GM21825 (cell line): Measurements from ENCODE around the gene TNFRSF9.
"Not testable (repeated sequence)": the region's sequence is repeated elsewhere in the genome, so short reads cannot be mapped to it uniquely, and the experiment has no call there.

Experiments used
- ATAC-seq: cut with Tn5 transposase; IDR thresholded peaks from one replicate; pipeline ENCODE4 v1.9.1; 2021; ENCODE audit warnings: mild to moderate bottlenecking, moderate library complexity; ENCODE audit not compliant: unreplicated experiment

Gene TNFRSF9

DNA sequence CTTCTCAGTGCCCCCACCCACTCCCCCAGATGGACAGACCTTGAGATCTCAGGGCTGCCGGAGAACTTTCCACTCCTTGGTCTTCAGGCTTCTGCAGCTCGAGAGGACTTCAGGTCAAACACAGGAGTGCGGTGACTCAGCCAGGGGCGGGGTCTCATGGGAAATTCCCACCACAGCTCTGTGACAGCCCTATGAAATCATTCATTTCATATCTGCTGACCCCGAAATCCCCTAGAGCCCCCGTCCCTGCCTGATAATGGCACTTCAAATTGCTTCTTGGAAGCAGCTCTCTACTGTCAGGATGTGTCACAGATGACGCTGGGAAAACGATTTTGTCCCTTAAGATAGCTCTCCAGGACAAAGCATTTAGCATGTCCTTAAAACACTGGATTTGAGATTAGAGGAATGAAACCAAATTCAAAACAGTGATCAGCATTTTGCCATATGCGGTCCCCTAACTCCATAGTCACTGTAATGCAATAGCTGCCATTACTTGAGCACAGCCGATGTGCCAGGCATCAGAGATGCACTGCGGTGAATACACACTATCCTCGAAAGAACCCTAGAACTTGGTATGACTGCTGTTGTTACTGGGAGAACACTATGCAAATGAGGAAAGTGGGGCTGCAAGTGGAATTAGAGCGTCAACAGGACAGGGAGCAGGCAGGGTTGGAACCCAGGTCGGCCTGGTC, at the start of gene TNFRSF9:
Gene TNFRSF9, minus strand, starts transcription at position 95 of the 692 bp plus-strand sequence. CDS start 845 bp downstream, outside the sequence.
- peak; percentile 63 for ATAC-seq

DNA sequence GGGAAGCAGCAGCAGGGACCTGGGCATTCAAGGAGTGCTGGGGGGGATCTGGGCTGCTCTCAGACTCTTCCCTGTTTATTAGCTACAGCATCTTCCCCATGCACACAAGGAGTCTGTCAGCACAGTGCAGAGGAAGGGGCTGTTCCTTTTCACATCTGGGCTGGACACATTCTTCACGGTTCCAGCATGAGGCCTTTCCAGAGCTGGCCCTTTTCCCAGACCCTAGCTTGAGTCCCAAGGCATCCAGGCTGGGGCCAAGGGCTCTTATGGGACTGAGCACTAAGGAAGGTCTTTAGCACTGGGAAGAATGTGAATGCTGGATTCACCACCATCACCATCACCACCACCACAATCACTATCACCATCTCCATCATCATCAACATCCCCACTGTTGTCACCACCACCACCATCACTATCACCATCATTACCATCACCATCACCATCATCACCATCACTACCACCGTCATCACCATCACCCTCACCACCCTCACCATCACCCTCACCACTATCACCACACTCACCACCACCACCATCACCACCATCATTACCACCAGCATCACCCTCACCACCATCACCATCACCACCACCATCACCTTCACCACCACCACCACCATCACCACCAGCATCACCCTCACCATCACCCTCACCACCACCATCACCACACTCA, 49.3 kb upstream of the TNFRSF9 start:
- ATAC-seq, result no peak

DNA sequence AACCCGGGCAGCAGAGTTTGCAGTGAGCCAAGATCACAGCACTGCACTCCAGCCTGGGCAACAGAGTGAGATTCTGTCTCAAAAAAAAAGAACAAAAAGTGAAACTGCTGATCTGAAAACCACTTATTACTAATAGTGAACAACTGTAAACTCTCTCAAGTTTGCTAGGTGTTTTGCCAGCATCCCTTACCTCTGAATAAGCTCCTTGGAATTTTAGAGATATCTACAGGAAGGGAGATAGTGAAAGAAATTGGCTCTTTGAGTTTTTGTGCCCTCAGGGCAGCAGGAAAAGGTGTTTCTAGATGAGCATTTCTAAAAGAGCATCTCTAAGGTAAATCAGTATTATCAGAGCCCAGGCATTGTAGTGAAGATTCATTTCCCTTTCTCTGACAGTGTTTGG, 47.9 kb upstream of the TNFRSF9 start:
- no peak for ATAC-seq

DNA sequence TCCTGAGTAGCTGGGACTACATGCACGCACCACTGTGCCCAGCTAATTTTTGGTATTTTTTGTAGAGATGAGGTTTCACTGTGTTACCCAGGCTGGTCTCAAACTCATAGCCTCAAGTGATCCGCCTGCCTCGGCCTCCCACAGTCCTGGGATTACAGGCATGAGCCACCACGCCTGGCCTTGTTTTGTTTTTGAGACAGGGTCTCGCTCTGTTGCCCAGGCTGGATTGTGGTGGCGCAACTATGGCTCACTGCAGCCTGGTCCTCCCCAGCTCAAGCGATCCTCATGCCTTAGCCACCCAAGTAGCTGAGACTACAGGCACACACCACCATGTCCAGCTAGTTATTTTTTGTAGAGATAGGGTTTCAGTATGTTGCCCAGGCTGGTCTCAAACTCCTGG, 46.9 kb upstream of the TNFRSF9 start:
- no peak for ATAC-seq

DNA sequence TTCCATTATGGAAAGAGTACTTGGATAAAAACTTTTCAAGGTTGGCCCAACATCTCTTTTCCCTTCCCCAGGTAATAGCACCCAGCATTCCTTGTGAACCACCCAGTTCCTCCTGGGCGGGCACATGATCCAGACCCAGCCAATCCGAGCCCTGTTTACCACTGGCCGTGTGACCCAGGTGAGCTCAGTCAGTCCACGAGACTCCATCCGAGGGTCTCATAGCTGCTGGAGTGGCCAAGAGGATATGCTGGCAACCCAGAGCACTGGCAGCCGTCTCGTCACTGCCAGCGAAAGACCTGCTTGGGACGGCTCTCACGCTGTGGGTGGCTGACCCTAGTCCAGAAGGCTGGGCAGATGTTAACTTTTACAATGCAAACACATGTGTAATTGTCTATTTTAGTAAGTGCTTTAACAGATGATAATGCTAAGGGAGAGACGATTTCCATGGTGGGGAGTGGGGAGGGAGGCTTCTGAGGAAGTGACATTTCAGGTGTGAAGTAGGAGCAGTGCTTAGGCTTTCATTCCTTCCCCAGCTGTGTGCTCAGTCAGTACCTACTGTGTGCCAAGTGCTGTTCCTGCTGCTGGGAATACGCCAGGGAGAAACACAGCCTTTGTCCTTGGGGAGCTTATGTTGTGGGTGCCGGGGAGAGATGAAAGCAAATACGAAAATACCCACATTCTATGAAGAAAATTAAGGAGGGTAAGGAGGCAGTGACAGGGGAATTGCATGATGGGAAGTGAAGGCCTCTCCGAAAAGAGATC, 45.4 kb upstream of the TNFRSF9 start:
- no peak for ATAC-seq

DNA sequence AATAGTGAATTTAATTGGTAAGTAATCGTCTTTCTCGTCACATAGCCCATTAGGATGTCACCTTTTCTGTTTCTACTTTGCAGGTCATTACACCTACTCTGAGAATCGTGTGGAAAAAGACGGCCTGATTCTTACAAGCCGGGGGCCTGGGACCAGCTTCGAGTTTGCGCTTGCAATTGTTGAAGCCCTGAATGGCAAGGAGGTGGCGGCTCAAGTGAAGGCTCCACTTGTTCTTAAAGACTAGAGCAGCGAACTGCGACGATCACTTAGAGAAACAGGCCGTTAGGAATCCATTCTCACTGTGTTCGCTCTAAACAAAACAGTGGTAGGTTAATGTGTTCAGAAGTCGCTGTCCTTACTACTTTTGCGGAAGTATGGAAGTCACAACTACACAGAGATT, 44.2 kb upstream of the TNFRSF9 start:
- no peak for ATAC-seq

DNA sequence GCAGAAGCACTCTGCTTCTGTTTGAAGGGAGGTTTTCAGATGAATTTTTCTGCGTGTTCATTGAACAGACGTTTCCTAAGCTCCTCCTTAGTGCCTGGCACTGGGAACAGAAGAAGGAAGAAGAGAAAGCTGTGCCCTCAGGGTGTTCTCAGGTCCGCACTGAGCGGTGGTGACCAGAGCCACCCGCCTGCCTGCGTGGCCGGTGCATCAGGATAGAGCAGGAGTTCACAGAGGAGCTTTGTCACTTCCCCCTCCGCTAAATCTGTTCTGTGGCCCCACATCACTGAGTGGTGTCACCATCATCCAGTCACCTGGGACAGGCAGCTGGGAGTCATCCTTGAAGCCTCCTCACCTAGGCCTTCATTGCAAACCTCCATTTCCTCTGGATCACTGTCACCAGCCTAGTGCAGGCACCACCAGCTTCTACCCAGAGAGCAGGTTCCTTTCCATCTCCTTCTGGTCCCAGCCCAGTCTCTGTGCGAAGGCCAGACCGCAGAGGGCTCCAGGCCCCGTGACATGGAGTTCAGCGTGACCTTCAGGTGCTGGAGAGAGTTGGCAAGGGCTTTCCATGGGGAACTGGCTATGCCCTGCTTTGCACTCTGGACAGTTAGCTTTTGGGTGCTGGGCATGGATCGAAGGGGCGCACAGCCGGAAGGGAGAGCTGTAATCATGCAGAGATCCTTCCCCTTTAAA, 42.6 kb upstream of the TNFRSF9 start:
- ATAC-seq, result no peak

DNA sequence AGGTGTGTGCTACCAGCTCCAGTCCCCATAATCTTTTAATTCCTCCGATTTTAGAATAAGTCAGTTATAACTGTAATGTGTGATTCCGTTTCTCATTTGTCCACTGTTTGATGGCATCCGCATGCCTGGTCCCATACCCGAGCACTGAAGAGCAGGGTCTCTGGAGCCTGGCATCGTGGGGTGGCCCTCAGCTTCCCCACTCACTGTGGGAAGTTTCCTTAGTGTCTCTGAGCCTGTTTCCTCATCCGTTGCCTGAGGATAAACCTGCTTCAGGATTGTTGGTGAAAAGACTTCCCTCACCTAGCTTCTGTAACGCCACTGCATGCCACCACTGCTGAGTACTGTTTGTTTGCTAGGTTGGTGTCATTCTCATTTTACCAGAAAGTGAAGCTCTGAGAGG, 40.3 kb upstream of the TNFRSF9 start:
- no peak for ATAC-seq

DNA sequence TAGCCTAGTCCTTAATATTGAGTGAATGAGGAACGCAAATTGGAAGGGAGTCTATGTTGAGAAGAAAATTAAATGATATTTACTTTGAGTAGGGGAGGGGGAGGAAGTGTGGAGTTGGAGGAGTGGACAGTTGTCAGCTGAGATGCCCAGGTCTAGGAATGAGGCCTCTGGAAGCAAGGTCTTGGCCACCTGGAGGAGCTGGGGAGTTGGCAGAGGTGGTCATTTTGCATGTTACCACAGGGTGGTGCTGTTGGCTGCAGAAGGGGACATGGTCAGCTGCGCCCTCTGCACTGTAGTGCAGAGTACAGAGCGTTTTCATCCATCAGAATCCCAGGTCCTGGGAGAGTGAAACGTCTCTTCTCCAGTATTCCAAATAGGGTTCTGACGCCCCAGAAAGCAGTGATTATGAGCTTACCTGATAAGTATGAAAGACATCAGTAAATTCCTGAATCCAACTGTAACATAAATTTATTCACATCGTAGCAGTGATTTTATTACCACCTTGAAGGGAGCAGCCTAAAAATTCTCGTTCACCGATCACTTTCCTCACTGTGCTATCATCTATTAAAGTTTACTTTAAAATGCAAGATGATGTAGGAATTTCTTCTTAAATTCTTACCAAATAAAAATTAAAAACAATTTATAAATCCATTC, 34.7 kb upstream of the TNFRSF9 start:
- ATAC-seq, result no peak

DNA sequence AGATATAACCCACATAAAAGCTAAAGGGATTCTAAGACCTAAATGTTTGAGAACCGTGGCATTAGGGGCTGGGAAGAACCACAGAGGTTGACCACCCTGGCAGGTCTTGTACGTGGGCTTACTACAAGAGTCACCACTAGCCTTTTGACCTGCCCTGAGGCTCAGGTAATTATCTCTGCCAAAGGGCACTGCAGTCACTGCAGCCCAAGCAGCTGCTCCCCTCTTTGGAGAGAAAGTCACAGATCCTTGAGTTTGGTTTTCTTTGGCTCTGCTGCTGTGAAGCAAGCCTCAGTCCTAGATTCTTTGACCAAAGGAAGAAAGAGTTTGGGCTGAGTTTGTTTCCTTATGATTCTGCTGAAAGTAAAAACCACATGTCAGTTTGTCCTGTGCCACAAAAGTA, 32.4 kb upstream of the TNFRSF9 start:
- no peak for ATAC-seq

DNA sequence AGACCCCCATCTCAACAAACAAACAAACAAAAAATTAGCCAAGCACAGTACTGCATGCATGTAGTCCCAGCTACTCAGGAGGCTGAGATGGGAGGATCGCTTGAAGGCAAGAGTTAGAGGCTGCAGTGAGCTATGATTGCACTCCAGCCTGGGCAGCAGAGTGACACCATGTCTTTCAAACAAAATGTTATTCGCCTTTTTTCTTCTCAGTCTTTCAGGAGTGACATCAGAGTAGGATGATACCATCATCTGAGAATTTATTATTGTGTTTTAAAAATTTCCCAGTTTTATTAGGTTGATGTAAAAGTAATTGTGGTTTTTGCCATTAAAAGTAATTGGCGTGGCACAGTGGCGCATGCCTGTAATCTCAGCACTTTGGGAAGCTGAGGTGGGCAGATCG, 31.6 kb upstream of the TNFRSF9 start:
- no peak for ATAC-seq

DNA sequence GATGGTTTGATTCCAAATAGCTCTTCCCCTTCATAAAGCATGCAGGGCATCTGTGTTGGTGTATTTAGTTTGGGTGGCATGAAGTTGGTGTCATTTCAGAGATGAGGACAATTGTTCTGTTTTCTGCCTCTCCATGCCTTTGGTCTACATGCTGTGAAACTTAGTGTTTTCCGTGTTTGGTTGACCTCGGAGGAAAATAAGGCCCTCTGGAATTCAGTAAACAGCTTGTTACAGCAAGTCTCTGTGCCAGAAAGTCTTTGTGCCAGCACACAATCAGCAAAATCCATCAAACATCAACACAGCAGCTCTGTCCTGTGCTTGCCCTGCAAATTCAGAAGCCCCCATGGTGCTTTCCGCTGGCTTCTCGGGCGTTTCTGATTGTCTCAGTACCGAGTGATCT, 30.4 kb upstream of the TNFRSF9 start:
- ATAC-seq, result no peak

DNA sequence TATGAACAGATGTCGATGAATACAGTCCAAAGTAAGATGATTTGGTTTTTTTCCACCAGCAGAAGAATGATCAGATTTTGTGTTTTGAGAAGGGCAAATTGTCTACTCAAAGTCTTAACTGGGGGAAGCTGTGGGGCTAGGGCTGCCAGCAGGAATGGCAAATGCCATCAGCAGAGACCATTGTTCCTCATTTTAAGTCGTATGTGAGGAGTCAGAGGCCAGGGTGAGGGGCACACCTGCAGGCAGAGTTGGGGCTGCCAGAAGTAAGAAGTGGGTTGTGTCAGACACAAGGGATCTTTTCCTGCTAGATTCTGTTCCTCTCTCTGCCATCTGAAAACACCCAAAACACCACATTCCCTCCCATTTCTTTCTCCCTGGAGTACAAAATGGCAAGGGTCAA, 29.6 kb upstream of the TNFRSF9 start:
- ATAC-seq, result no peak

DNA sequence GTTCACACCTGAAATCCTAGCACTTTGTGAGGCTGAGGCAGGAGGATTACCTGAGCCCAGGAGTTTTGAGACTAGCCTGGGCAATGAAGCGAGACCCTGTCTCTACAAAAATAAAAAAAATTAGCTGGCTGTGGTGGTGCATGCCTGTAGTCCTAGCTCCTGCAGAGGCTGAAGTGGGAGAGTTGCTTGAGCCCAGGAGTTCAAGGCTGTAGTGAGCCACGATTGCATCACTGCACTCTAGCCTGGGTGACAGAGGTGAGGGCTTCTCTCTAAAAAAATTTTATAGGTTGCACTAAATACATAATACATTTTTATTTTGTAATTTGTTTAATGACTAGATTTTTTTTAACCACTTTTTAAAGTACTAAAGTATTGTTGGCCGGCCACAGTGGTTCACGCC, 27.0 kb upstream of the TNFRSF9 start:
- ATAC-seq, result no peak

DNA sequence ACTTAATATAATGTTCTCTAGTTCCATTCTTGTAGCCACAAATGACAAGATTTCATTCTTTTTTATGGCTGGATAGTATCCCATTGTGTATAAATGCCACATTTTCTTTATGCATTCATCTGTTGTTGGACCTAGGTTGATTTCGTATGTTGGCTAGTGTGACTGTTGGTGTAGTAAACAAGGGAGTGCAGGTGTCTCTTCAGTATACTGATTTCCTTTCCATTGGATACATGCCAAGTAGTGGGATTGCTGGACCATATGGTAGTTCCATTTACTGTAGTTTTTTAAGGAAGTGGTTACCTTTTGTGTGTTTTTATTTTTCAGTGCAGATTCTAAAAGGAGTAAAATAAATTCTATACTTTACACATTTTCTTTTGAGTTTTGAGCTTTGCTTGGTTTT, 26.6 kb upstream of the TNFRSF9 start:
- ATAC-seq, result no peak

DNA sequence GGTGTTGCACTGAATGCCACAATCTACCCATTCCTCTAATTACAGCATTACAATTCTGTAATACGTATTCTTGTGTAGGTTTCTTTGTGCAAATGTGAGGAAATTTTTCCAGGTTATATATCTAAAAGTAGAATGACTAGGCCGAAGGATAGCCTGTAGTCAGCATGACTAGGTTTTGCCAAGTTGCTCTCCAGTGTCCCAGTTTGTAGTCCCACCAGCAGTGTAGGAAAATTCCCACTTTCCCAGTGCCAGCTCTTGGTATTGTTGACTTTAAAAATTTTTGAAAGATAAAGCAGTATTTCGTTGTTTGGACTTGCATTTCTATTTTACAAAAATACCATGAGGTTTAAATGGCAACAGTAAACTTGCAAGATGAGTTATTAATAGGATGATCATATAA, 23.8 kb upstream of the TNFRSF9 start:
- ATAC-seq, result no peak

DNA sequence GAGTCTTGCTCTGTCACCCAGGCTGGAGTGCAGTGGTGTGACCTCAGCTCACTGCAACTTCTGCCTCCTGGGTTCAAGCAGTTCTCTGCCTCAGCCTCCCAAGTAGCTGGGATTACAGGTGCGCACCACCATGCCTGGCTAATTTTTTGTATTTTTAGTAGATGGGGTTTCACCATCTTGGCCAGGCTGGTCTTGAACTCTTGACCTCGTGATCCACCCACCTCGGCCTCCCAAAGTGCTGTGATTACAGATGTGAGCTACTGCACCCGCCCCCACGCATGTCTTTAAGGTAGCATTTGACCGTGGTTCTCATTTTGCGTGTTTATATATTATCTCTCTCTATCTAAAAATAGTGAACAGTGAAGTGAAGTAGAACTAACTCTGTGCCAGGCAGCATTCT, 23.2 kb upstream of the TNFRSF9 start:
- ATAC-seq, result not testable (repeated sequence)

DNA sequence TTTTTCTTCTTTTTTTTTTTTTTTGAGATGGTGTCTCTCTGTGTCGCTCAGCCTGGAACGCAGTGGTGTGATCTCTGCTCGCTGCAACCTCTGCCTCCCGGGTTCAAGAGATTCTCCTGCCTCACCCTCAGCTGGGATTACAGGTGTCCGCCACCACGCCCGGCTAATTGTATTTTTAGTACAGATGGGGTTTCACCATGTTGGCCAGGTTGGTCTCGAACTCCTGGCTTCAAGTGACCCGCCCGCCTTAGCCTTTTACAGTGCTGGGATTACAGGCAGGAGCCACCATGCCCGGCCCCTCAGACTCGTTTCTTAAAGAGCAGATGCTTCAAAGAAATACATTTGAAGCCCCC, 22.7 kb upstream of the TNFRSF9 start:
- not testable (repeated sequence) for ATAC-seq

DNA sequence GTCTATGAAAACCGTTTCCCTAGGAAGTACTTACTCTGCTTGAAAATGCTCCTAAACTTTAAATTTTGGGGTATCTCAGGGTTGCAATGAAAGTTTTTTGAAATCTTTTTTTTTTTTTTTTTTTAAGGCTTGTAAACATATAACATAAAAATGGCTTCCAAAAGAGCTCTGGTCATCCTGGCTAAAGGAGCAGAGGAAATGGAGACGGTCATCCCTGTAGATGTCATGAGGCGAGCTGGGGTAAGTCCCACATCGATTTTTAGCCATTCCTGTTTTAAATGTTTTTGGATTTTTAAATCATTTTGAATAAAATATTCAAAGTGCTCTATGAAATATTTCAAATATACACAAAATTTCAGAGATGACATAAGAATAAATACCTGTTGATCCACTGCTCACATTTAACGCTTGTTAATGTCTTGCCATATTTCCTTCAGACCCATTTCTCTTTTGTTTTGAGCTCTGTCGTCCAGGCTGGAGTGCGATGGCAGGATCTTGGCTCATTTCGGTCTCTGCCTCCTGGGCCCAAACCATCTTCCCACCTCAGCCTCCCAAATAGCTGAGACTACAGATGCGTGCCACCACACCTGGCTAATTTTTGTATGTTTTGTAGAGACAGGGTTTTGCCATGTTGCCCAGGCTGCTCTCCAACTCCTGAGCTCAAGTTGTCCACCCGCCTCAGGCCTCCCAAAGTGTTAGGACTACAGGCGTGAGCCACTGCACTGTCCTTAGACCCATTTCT, 22.2 kb upstream of the TNFRSF9 start:
- ATAC-seq, result no peak

DNA sequence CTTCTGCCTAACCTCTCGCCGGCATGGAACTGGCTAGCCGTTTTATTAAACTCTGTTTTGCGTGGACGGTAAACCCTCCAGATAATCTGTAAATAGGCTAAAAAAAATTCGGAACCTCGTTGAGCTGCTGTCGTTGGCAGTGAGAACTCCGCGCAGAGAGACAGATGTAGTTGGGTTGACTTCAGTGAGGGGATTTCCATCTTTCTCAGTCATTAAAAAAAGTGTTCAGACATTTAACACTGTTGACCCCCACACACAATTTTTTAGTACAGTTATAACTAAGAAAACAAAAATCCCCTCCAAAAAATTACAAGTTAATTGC, 21.3 kb upstream of the TNFRSF9 start:
- peak; percentile 13 for ATAC-seq
